H1 (cell line): ENCODE measurements around the gene CAMK2A. TPM values are rescaled to one million over a fixed set of nuclear protein-coding genes. Genes with fewer than 3 reads are reported as not detected.

Experiments
- CTCF ChIA-PET: fragments of 300-600 bp; sonication (Branson Sonifier 250); formaldehyde crosslinking; loops from one replicate; lab custom pipeline; 2021; ENCODE audit not compliant: partially characterized antibody; lab: Charles Lee
- POLR2A ChIA-PET: fragments of 300-600 bp; sonication (Branson Sonifier 250); formaldehyde crosslinking; loops from one replicate; lab custom pipeline; 2021; ENCODE audit warnings: inconsistent platforms; ENCODE audit not compliant: partially characterized antibody; lab: Charles Lee
- DNase-seq, 2 experiments: peaks; one replicate each; pipeline versions ENCODE4 v3.0.0 to v3.0.0-alpha.2; 2010 to 2022; ENCODE audit warnings: low spot score in 2 of 2, low read depth in 1 of 2, mixed read lengths in 1 of 2
- FAIRE-seq: peaks from 2 replicates; lab custom pipeline; 2011; peaks lifted over from hg19 to GRCh38; lab: Jason Lieb, UNC
- H2AFZ ChIP-seq: 2 replicates; pipeline ENCODE4 v1.8.1; 2012; ENCODE audit warnings: low read length, inconsistent platforms
- H2AK5ac ChIP-seq: 2 replicates; pipeline ENCODE4 v1.6.1; 2013; ENCODE audit warnings: low read depth, low read length
- H2BK120ac ChIP-seq: replicated peaks from 2 replicates; pipeline ENCODE3; 2013; ENCODE audit warnings: low read depth, low read length, inconsistent platforms
- H2BK12ac ChIP-seq: 2 replicates; pipeline ENCODE4 v1.6.1; 2013; ENCODE audit warnings: low read depth, low read length
- H2BK15ac ChIP-seq: 2 replicates; pipeline ENCODE4 v1.6.1; 2013; ENCODE audit warnings: low read length
- H2BK20ac ChIP-seq: 2 replicates; pipeline ENCODE4 v1.6.1; 2013; ENCODE audit warnings: low read length
- H2BK5ac ChIP-seq: 2 replicates; pipeline ENCODE4 v1.6.1; 2013; ENCODE audit warnings: low read depth, low read length
- H3K14ac ChIP-seq: 2 replicates; pipeline ENCODE4 v1.6.1; 2013; ENCODE audit warnings: inconsistent platforms; ENCODE audit not compliant: insufficient read length
- H3K18ac ChIP-seq: 2 replicates; pipeline ENCODE4 v1.6.1; 2013; ENCODE audit warnings: low read length; ENCODE audit errors: extremely low read depth
- H3K23ac ChIP-seq: 2 replicates; pipeline ENCODE4 v1.6.1; 2013; ENCODE audit warnings: inconsistent platforms; ENCODE audit not compliant: insufficient read length
- H3K23me2 ChIP-seq: 2 replicates; pipeline ENCODE4 v1.6.1; 2013; ENCODE audit warnings: low read depth, low read length
- H3K27ac ChIP-seq: 2 replicates; pipeline ENCODE4 v1.6.1; 2011; ENCODE audit warnings: low read depth, low read length, inconsistent platforms
- H3K27me3 ChIP-seq, 4 experiments: replicated peaks in 1 of 4; 1 replicate in 1 of 4; 2 replicates in 3 of 4; pipeline versions ENCODE4 v1.6.1 to v1.8.1; 2011 to 2013; ENCODE audit warnings: low read length in 3 of 4, mild to moderate bottlenecking in 3 of 4, inconsistent platforms in 2 of 4, mixed read lengths in 2 of 4, moderate library complexity in 1 of 4; ENCODE audit not compliant: control insufficient read depth in 3 of 4, insufficient read depth in 3 of 4; ENCODE audit errors: extremely low read depth in 1 of 4
- H3K36me3 ChIP-seq, 4 experiments: 2 replicates each; pipeline versions ENCODE4 v1.6.1 to v1.8.1; 2011 to 2013; ENCODE audit warnings: mild to moderate bottlenecking in 4 of 4, low read length in 3 of 4, moderate library complexity in 2 of 4, control low read depth in 1 of 4, inconsistent platforms in 1 of 4; ENCODE audit not compliant: insufficient read depth in 4 of 4, control insufficient read depth in 2 of 4
- H3K4ac ChIP-seq: replicated peaks from 2 replicates; pipeline ENCODE3; 2013; ENCODE audit warnings: low read length, low read depth, mixed read lengths, inconsistent platforms; ENCODE audit not compliant: insufficient read length
- H3K4me1 ChIP-seq, 4 experiments: replicated peaks in 1 of 4; 1 replicate in 1 of 4; 2 replicates in 3 of 4; pipeline versions ENCODE4 v1.6.1 to v1.8.1; 2011 to 2013; ENCODE audit warnings: low read length in 3 of 4, inconsistent platforms in 2 of 4, mixed read lengths in 1 of 4; ENCODE audit not compliant: insufficient read depth in 4 of 4, control insufficient read depth in 3 of 4
- H3K4me2 ChIP-seq, 2 experiments: 2 replicates each; pipeline versions ENCODE4 v1.6.1 to v1.8.1; 2011 to 2013; ENCODE audit warnings: low read depth in 2 of 2, low read length in 2 of 2, control low read depth in 1 of 2, inconsistent platforms in 1 of 2, mild to moderate bottlenecking in 1 of 2; ENCODE audit not compliant: insufficient read depth in 1 of 2
- H3K4me3 ChIP-seq, 4 experiments: fragments of 200-600, 300-600 bp in 1 of 4; sonication (generic), shearing (Covaris generic), sonication (Bioruptor Twin) in 1 of 4; 2 replicates each; pipeline versions ENCODE4 v1.5.1 to v1.8.1; 2011 to 2016; ENCODE audit warnings: low read length in 4 of 4, low read depth in 3 of 4, control low read depth in 2 of 4, inconsistent platforms in 2 of 4, mild to moderate bottlenecking in 2 of 4, mixed read lengths in 1 of 4, moderate library complexity in 1 of 4; ENCODE audit not compliant: insufficient read depth in 2 of 4; ENCODE audit errors: extremely low read depth in 1 of 4
- H3K56ac ChIP-seq: replicated peaks from 2 replicates; pipeline ENCODE3; 2013; ENCODE audit warnings: low read depth, mild to moderate bottlenecking, mixed read lengths, low read length, inconsistent platforms; ENCODE audit not compliant: insufficient read length
- H3K79me1 ChIP-seq: 2 replicates; pipeline ENCODE4 v1.6.1; 2013; ENCODE audit warnings: low read depth, low read length, control low read depth
- H3K79me2 ChIP-seq, 2 experiments: 2 replicates each; pipeline versions ENCODE4 v1.6.1 to v1.8.1; 2012 to 2013; ENCODE audit warnings: low read length in 2 of 2, mild to moderate bottlenecking in 2 of 2, inconsistent platforms in 1 of 2; ENCODE audit not compliant: insufficient read depth in 2 of 2, control insufficient read depth in 1 of 2
- H3K9ac ChIP-seq, 4 experiments: replicated peaks in 1 of 4; 1 replicate in 1 of 4; 2 replicates in 3 of 4; pipeline versions ENCODE4 v1.6.1 to v1.8.1; 2011 to 2013; ENCODE audit warnings: low read depth in 3 of 4, low read length in 3 of 4, control low read depth in 2 of 4, mild to moderate bottlenecking in 2 of 4, moderate library complexity in 2 of 4, inconsistent platforms in 1 of 4; ENCODE audit errors: extremely low read depth in 1 of 4
- H3K9me3 ChIP-seq, 2 experiments: 2 replicates each; pipeline versions ENCODE4 v1.6.1 to v1.8.1; 2012 to 2013; ENCODE audit warnings: mild to moderate bottlenecking in 2 of 2, moderate library complexity in 2 of 2, control low read depth in 1 of 2, inconsistent platforms in 1 of 2, low read depth in 1 of 2, low read length in 1 of 2, mixed read lengths in 1 of 2; ENCODE audit not compliant: insufficient read depth in 2 of 2
- H4K20me1 ChIP-seq, 2 experiments: replicated peaks in 1 of 2; 2 replicates each; pipeline versions ENCODE3 to v1.8.1; 2011 to 2013; ENCODE audit warnings: inconsistent platforms in 2 of 2, low read length in 2 of 2, mild to moderate bottlenecking in 1 of 2; ENCODE audit not compliant: insufficient read depth in 2 of 2, control insufficient read depth in 1 of 2
- H4K5ac ChIP-seq: 2 replicates; pipeline ENCODE4 v1.6.1; 2013; ENCODE audit warnings: low read length, low read depth, mixed read lengths, inconsistent platforms; ENCODE audit not compliant: insufficient read length
- H4K8ac ChIP-seq: 2 replicates; pipeline ENCODE4 v1.8.0; 2013; ENCODE audit warnings: mild to moderate bottlenecking, moderate library complexity, low read length, inconsistent platforms; ENCODE audit not compliant: insufficient read depth; ENCODE audit errors: extremely low read depth
- H4K91ac ChIP-seq: replicated peaks from 2 replicates; pipeline ENCODE3; 2013; ENCODE audit warnings: low read length, mixed read lengths, inconsistent platforms; ENCODE audit not compliant: insufficient read length
- BACH1 ChIP-seq: IDR thresholded peaks from 2 replicates; pipeline ENCODE4 v1.6.1; 2012; ENCODE audit warnings: low read length, improper control_type of control experiment
- CEBPB ChIP-seq: IDR thresholded peaks from 2 replicates; pipeline ENCODE4 v1.6.1; 2012; ENCODE audit warnings: low read depth, low read length
- CREB1 ChIP-seq: IDR thresholded peaks from 2 replicates; pipeline ENCODE4 v1.6.1; 2012; ENCODE audit warnings: inconsistent platforms
- EGR1 ChIP-seq: IDR thresholded peaks from 2 replicates; pipeline ENCODE4 v1.6.1; 2011; ENCODE audit warnings: low read depth, low read length, borderline replicate concordance
- EP300 ChIP-seq, 2 experiments: IDR thresholded peaks; 1 replicate in 1 of 2; 2 replicates in 1 of 2; pipeline ENCODE4 v1.6.1; 2011 to 2012; ENCODE audit warnings: low read depth in 2 of 2, low read length in 2 of 2, mild to moderate bottlenecking in 2 of 2, borderline replicate concordance in 1 of 2, inconsistent platforms in 1 of 2, moderate library complexity in 1 of 2
- JUND ChIP-seq: IDR thresholded peaks from 2 replicates; pipeline ENCODE4 v1.6.1; 2011; ENCODE audit warnings: mild to moderate bottlenecking, improper control_type of control experiment, low read length
- KDM4A ChIP-seq: IDR thresholded peaks from one replicate; pipeline ENCODE4 v1.7.1; 2012; ENCODE audit warnings: low read depth, mild to moderate bottlenecking, moderate library complexity, low read length, inconsistent platforms; ENCODE audit not compliant: severe bottlenecking
- POLR2A ChIP-seq, 2 experiments: IDR thresholded peaks; 1 replicate in 1 of 2; 2 replicates in 1 of 2; pipeline ENCODE4 v1.6.1; 2011; ENCODE audit warnings: low read depth in 2 of 2, low read length in 2 of 2, mild to moderate bottlenecking in 2 of 2; ENCODE audit errors: control extremely low read depth in 1 of 2
- RXRA ChIP-seq: IDR thresholded peaks from 2 replicates; pipeline ENCODE4 v1.6.1; 2011; ENCODE audit warnings: low read depth, mild to moderate bottlenecking, low read length, moderate library complexity; ENCODE audit not compliant: insufficient read depth
- SP1 ChIP-seq: IDR thresholded peaks from 2 replicates; pipeline ENCODE4 v1.6.1; 2011; ENCODE audit warnings: low read depth, low read length
- SRF ChIP-seq: IDR thresholded peaks from 2 replicates; pipeline ENCODE4 v1.6.1; 2011; ENCODE audit warnings: mild to moderate bottlenecking, low read depth, low read length, moderate library complexity
- SUZ12 ChIP-seq: fragments of 200-600 bp; sonication (generic); IDR thresholded peaks from 2 replicates; pipeline ENCODE4 v1.6.1; 2012; ENCODE audit warnings: mild to moderate bottlenecking, inconsistent platforms, low read length, moderate library complexity, mixed read lengths
- YY1 ChIP-seq: IDR thresholded peaks from 2 replicates; pipeline ENCODE4 v1.6.1; 2011; ENCODE audit warnings: low read depth, mild to moderate bottlenecking, low read length
- WGBS, 2 experiments: shearing (Covaris generic) in 1 of 2; methylation state at CpG; one replicate each; pipeline versions ENCODE4 v1.1.6 to v1.1.7; 2013 to 2015; ENCODE audit warnings: low lambda C conversion rate in 2 of 2, mixed read lengths in 2 of 2, inconsistent platforms in 1 of 2, low coverage in 1 of 2, missing lambda C conversion rate in 1 of 2; ENCODE audit not compliant: insufficient replicate concordance in 2 of 2, insufficient coverage in 1 of 2, insufficient read length in 1 of 2; ENCODE audit errors: extremely low coverage in 1 of 2, missing lambda C conversion rate in 1 of 2; 5-methylcytosine and 5-hydroxymethylcytosine counted together
- polyA plus RNA-seq, 7 experiments: library from polyadenylated mRNA; depleted of rRNA in 3 of 7; stranded (reverse) in 5 of 7; unstranded in 2 of 7; fragments of >200 nt in 5 of 7; fragments of 200-250 nt in 2 of 7; gene quantifications; 1 replicate in 5 of 7; 2 replicates in 1 of 7; 4 replicates in 1 of 7; pipeline versions ENCODE4 v1.2.1 to v1.2.3, GENCODE V29; 2011 to 2013; ENCODE audit warnings: missing spikeins in 2 of 7, mixed read lengths in 2 of 7
- total RNA-seq: library from RNA; stranded (reverse); fragmentation: NEBNext Ultra II Directional; extraction: Animal tissue kit (Norgen Biotek cat#: 25700); gene quantifications from 2 replicates; pipeline ENCODE4 v1.2.1, GENCODE V29; 2021
- TF ChIP-seq, protein P1 (sequence below): IDR thresholded peaks from 2 replicates; pipeline ENCODE4 v1.6.1; 2012; ENCODE audit warnings: inconsistent platforms

Gene CAMK2A
- total and polyA plus RNA-seq, 2 of the 8 experiments (the other 6 are each of a cell fraction or from before 2014, with no cell fraction given), result 0.20 to 0.28 TPM

DNA sequence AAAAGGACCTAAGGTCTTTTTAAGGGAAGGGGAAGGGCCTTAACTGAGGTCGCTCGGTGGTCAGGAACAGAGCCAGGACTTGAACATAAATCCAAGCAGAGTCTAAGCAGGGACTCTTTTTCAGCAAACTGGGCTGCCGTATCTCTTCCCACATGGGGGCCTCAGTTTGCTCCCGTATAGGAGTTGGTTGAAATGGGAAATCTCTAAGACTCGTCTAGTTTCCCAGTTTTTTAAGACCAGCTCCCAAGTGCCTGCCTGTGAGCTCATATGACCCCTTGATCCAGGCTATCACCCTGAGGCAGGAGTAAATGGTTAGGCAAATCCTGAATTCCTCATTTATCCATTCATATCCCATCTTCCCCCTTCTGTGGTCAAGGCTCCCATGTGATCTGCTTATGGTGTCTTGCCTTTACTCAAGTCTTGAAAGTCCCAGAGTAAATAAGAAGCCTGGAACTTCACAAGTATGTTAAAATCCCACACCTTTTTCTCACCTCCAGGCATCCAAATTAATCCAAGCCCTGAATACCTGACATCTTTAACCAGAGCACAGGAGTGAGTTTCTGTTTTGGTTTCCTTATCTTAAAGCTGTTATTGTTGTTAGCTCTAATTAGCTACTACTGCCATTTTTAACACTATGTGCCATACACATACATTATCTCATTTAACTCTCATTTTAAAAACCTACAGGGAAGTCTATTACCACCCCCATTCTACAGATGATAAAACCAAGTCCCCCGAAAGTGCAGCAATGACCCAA, 10.2 kb upstream of the CAMK2A start:
- Histone ChIP-seq H2BK15ac (no peak overlapping the region), H3K18ac (no peak overlapping the region), H2BK12ac (no peak overlapping the region), H3K79me2 (no peaks in the 10 kb centered on the region), H4K5ac (no peak overlapping the region), H3K4me2 (no peak overlapping the region; a peak in 1 of 4 replicates), H4K20me1 (no peaks in the 10 kb centered on the region), H2AK5ac (no peak overlapping the region), H2BK20ac (no peak overlapping the region), H3K14ac (no peak overlapping the region), H3K4ac (no peak overlapping the region), H3K23ac (no peak overlapping the region), H4K91ac (no peak overlapping the region), H3K9me3 (no peaks in the 10 kb centered on the region), H4K8ac (no peak overlapping the region), H3K23me2 (peaks cover 10% of the 10 kb centered on the region), H3K9ac (no peak overlapping the region), H3K4me3 (no peak overlapping the region), H3K27me3 (peaks cover 0 to 12% (median 7%) of the 10 kb centered on the region in 4 experiments; a peak in 5 of 7 replicates), H2BK120ac (no peak overlapping the region), H3K4me1 (peaks cover 9 to 21% (median 14%) of the 10 kb centered on the region in 4 experiments), H2BK5ac (no peak overlapping the region), H3K56ac (no peak overlapping the region), H3K79me1 (no peaks in the 10 kb centered on the region; the same call in 1 of the 2 replicates), H2AFZ (no peak overlapping the region), H3K27ac (no peak overlapping the region), H3K36me3 (no peaks in the 10 kb centered on the region)
- DNase-seq, result no peak
- POLR2A ChIA-PET, result interaction anchor here (0.8 to 1.2 kb wide), 2 partner anchors 29 to 50 kb away, joined by 3 read pairs; no protein-coding TSS in a partner anchor
- CTCF ChIA-PET, result interaction anchor here (0.7 to 6.9 kb wide), 4 partner anchors 11 to 139 kb away, joined by 3 to 62 read pairs (median 3); no protein-coding TSS in a partner anchor
- 88% methylated on average over 6 of the region's 6 CpGs; no CpG with 5 or more reads in 1 of the 2 experiments for WGBS, 2 experiments
- FAIRE-seq, result no peak
- TF ChIP-seq EP300 (IDR thresholded peaks at IDR 0.05; ENCODE audit: borderline replicate concordance in 1 of 2, low read depth in 2 of 2, low read length in 2 of 2) (no peak), SRF (no peak), CREB1 (no peak), KDM4A (no peak), POLR2A (IDR thresholded peaks at IDR 0.05; ENCODE audit: control extremely low read depth in 1 of 2, low read depth in 2 of 2, low read length in 2 of 2) (no peak), SUZ12 (no peak), SP1 (no peak), CEBPB (no peak), RXRA (no peak), JUND (no peak), BACH1 (no peak), YY1 (no peak), EGR1 (no peak)
- TF ChIP-seq, protein P1, sequence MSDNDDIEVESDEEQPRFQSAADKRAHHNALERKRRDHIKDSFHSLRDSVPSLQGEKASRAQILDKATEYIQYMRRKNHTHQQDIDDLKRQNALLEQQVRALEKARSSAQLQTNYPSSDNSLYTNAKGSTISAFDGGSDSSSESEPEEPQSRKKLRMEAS, result no peak
